ENCODE results near the gene MGAT3. TPM values are rescaled to one million over a fixed set of nuclear protein-coding genes. Genes with fewer than 3 reads are reported as not detected.

Gene MGAT3
- total and polyA plus RNA-seq, 9 of the 15 experiments (the other 6 are each of a cell fraction or from before 2014, with no cell fraction given), result 0.10 to 11.5 (median 4.6) TPM

GRCh38 chr22:39520226-39521105 is 63.7 kb downstream of the MGAT3 start, which contains the start of gene ATF4 (continued):
- TF ChIP-seq RCOR1 (IDR thresholded peaks at IDR 0.05; ENCODE audit: borderline replicate concordance in 1 of 2, low read depth in 2 of 2, low read length in 2 of 2) (no peak), TCF3 (CRISPR knock-in tag; IDR thresholded peaks at IDR 0.05) (peak; percentile 12; the same call in 1 of the 2 replicates), ZBTB49 (CRISPR knock-in tag; IDR thresholded peaks at IDR 0.05; ENCODE audit: borderline replicate concordance) (peak; percentile 56; the same call in 1 of the 2 replicates), ZNF184 (CRISPR knock-in tag; IDR thresholded peaks at IDR 0.05) (no peak), HMG20B (CRISPR knock-in tag; IDR thresholded peaks at IDR 0.05) (no peak), ZNF197 (CRISPR knock-in tag; IDR thresholded peaks at IDR 0.05; ENCODE audit: low read depth) (no peak), BCL6 (CRISPR knock-in tag; IDR thresholded peaks at IDR 0.05) (no peak), WHSC1 (IDR thresholded peaks at IDR 0.05; ENCODE audit: low read length) (no peak), CGGBP1 (CRISPR knock-in tag; IDR thresholded peaks at IDR 0.05) (peak; percentile 66; the same call in 1 of the 2 replicates), MXI1 (IDR thresholded peaks at IDR 0.05; ENCODE audit: low read depth, low read length) (no peak), CTCFL (IDR thresholded peaks at IDR 0.05; ENCODE audit: borderline replicate concordance, insufficient read depth, low read depth, low read length, poor library complexity, severe bottlenecking) (no peak), TRIM28 (IDR thresholded peaks at IDR 0.05) (no peak), DNMT1 (IDR thresholded peaks at IDR 0.05) (no peak; the same call in 1 of the 2 replicates), CEBPG (CRISPR knock-in tag; IDR thresholded peaks at IDR 0.05) (no peak), CEBPG (tag; conservative IDR thresholded peaks at IDR 0.05 in 1 of 2, IDR thresholded peaks at IDR 0.05 in 1 of 2) (no peak), BRF2 (IDR thresholded peaks at IDR 0.05; ENCODE audit: borderline replicate concordance, insufficient read depth, insufficient read length) (no peak), POU5F1 (IDR thresholded peaks at IDR 0.05; ENCODE audit: borderline replicate concordance, low read depth, low read length, partially characterized antibody) (no peak), PHB2 (IDR thresholded peaks at IDR 0.05; ENCODE audit: low read depth) (no peak)
